Measurements from ENCODE around the gene IGFBPL1.

- TF ChIP-seq EZH2 (IDR thresholded peaks at IDR 0.05): no peak
- TF ChIP-seq CTCF (IDR thresholded peaks at IDR 0.05): no peak
Observed at GRCh38 chr9:38380872-38381534, 43.3 kb downstream of the IGFBPL1 start.

All from neural progenitor cell (in vitro differentiated cells).